ENCODE measurements around the gene HSPA1L.
"Not testable (repeated sequence)": the region's sequence is repeated elsewhere in the genome, so short reads cannot be mapped to it uniquely, and the experiment has no call there.

DNA sequence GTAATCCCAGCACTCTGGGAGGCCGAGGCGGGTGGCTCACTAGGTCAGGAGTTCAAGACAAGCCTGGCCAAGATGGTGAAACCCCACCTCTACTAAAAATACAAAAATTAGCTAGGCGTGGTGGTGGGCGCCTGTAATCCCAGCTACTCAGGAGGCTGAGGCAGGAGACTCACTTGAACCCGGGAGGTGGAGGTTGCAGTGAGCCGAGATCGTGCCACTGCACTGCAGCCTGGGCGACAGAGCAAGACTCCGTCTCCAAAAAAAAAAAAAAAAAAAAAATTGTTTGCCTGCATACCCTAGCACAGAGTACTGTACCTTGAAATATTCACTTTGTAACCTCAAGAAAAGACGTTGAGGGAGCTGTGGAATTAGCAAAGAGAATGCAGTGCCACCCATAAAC lies 5.3 kb upstream of the HSPA1L start:
- TF ChIP-seq, protein P1, sequence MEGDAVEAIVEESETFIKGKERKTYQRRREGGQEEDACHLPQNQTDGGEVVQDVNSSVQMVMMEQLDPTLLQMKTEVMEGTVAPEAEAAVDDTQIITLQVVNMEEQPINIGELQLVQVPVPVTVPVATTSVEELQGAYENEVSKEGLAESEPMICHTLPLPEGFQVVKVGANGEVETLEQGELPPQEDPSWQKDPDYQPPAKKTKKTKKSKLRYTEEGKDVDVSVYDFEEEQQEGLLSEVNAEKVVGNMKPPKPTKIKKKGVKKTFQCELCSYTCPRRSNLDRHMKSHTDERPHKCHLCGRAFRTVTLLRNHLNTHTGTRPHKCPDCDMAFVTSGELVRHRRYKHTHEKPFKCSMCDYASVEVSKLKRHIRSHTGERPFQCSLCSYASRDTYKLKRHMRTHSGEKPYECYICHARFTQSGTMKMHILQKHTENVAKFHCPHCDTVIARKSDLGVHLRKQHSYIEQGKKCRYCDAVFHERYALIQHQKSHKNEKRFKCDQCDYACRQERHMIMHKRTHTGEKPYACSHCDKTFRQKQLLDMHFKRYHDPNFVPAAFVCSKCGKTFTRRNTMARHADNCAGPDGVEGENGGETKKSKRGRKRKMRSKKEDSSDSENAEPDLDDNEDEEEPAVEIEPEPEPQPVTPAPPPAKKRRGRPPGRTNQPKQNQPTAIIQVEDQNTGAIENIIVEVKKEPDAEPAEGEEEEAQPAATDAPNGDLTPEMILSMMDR (IDR thresholded peaks at IDR 0.05; ENCODE audit: poor library complexity, severe bottlenecking) = not testable (repeated sequence)
- TF ChIP-seq EP300 (conservative IDR thresholded peaks at IDR 0.05; ENCODE audit: poor library complexity, severe bottlenecking); TAF1 (IDR thresholded peaks at IDR 0.05; ENCODE audit: low read depth); SMC3 (conservative IDR thresholded peaks at IDR 0.05; ENCODE audit: poor library complexity); POLR2AphosphoS5 (IDR thresholded peaks at IDR 0.05); MXI1 (conservative IDR thresholded peaks at IDR 0.05; ENCODE audit: poor library complexity, severe bottlenecking); EZH2 (IDR thresholded peaks at IDR 0.05; ENCODE audit: borderline replicate concordance, insufficient read depth, low read length, poor library complexity, severe bottlenecking); RAD21 (conservative IDR thresholded peaks at IDR 0.05): not testable (repeated sequence)
